GM23338 (cell line): ENCODE data around the gene MAPT. TPM values are rescaled to one million over a fixed set of nuclear protein-coding genes. Genes with fewer than 3 reads are reported as not detected.

Experiments
- ATAC-seq: fragments of 200-7000 bp; cut with Tn5 transposase; 3 replicates; pipeline ENCODE4 v1.9.1; 2020
- DNase-seq: peaks from one replicate; pipeline ENCODE4 v3.0.0-alpha.2; 2015; ENCODE audit warnings: low spot score
- H2AFZ ChIP-seq: fragments of 200-600 bp; sonication (generic); 2 replicates; pipeline ENCODE4 v1.8.0; 2016; ENCODE audit warnings: antibody characterized with exemption, mild to moderate bottlenecking, moderate library complexity
- H3F3A ChIP-seq: fragments of 200-600 bp; sonication (generic); replicated peaks from 2 replicates; pipeline ENCODE4 v1.8.0; 2017; ENCODE audit warnings: antibody characterized with exemption, mixed run types, low read depth
- H3K27ac ChIP-seq: fragments of 200-600 bp; sonication (generic); 2 replicates; pipeline ENCODE4 v1.6.1; 2016; ENCODE audit warnings: low read depth
- H3K27me3 ChIP-seq: fragments of 200-600 bp; sonication (generic); 2 replicates; pipeline ENCODE4 v1.8.0; 2016; ENCODE audit warnings: mild to moderate bottlenecking, mixed run types, moderate library complexity; ENCODE audit not compliant: insufficient read depth
- H3K36me3 ChIP-seq: fragments of 200-600 bp; sonication (generic); 2 replicates; pipeline ENCODE4 v1.8.0; 2016; ENCODE audit warnings: mild to moderate bottlenecking; ENCODE audit not compliant: insufficient read depth
- H3K4me1 ChIP-seq: fragments of 200-600 bp; sonication (generic); 2 replicates; pipeline ENCODE4 v1.8.0; 2016; ENCODE audit warnings: mild to moderate bottlenecking, moderate library complexity; ENCODE audit not compliant: insufficient read depth
- H3K4me2 ChIP-seq: fragments of 200-600 bp; sonication (generic); 2 replicates; pipeline ENCODE4 v1.7.1; 2017; ENCODE audit warnings: mixed run types
- H3K4me3 ChIP-seq: fragments of 200-600 bp; sonication (generic); 2 replicates; pipeline ENCODE4 v1.6.1; 2016; ENCODE audit warnings: mixed run types
- H3K79me2 ChIP-seq: fragments of 200-600 bp; sonication (generic); replicated peaks from 2 replicates; pipeline ENCODE4 v1.8.0; 2017; ENCODE audit warnings: mild to moderate bottlenecking; ENCODE audit not compliant: insufficient read depth
- H3K9me2 ChIP-seq: fragments of 200-600 bp; sonication (generic); 2 replicates; pipeline ENCODE4 v1.8.0; 2017; ENCODE audit not compliant: insufficient read depth
- H4K20me1 ChIP-seq: fragments of 200-600 bp; sonication (generic); replicated peaks from 2 replicates; pipeline ENCODE4 v1.8.0; 2017; ENCODE audit warnings: mild to moderate bottlenecking; ENCODE audit not compliant: insufficient read depth
- H3K27ac Mint-ChIP-seq: 2 replicates; pipeline ENCODE4 v1.8.0; 2020; ENCODE audit warnings: inconsistent platforms, mild to moderate bottlenecking, moderate library complexity, mixed read lengths
- H3K27me3 Mint-ChIP-seq: 3 replicates; pipeline ENCODE4 v1.8.0; 2022; ENCODE audit warnings: low read depth, mild to moderate bottlenecking, moderate library complexity, mixed read lengths, inconsistent platforms; ENCODE audit not compliant: insufficient read depth, poor library complexity
- H3K36me3 Mint-ChIP-seq: 3 replicates; pipeline ENCODE4 v1.8.0; 2021; ENCODE audit warnings: low read depth, mild to moderate bottlenecking, inconsistent platforms, moderate library complexity, mixed read lengths
- H3K4me1 Mint-ChIP-seq: 3 replicates; pipeline ENCODE4 v1.8.0; 2020; ENCODE audit warnings: mild to moderate bottlenecking, inconsistent platforms, mixed read lengths
- H3K4me3 Mint-ChIP-seq: 3 replicates; pipeline ENCODE4 v1.8.0; 2021; ENCODE audit warnings: moderate library complexity, mild to moderate bottlenecking, inconsistent platforms, mixed read lengths
- H3K9me3 Mint-ChIP-seq: 3 replicates; pipeline ENCODE4 v1.8.0; 2020; ENCODE audit warnings: moderate library complexity, mild to moderate bottlenecking, inconsistent platforms, mixed read lengths
- CREB1 ChIP-seq: fragments of 250-450 bp; sonication (Bioruptor Pico); IDR thresholded peaks from 2 replicates; pipeline ENCODE4 v1.5.0; 2020; ENCODE audit warnings: low read depth, mild to moderate bottlenecking, moderate library complexity
- EZH2 ChIP-seq: fragments of 200-600 bp; sonication (generic); IDR thresholded peaks from one replicate; pipeline ENCODE4 v1.8.0; 2017; ENCODE audit warnings: antibody characterized with exemption, mild to moderate bottlenecking, low read depth; ENCODE audit not compliant: unreplicated experiment
- EZH2phosphoT487 ChIP-seq: fragments of 200-600 bp; sonication (generic); IDR thresholded peaks from one replicate; pipeline ENCODE4 v1.8.1; 2018; ENCODE audit warnings: antibody characterized with exemption; ENCODE audit not compliant: unreplicated experiment
- JUNB ChIP-seq: IDR thresholded peaks from one replicate; pipeline ENCODE4 v1.6.1; 2016; ENCODE audit warnings: antibody characterized with exemption; ENCODE audit not compliant: unreplicated experiment
- NANOG ChIP-seq: IDR thresholded peaks from 2 replicates; pipeline ENCODE4 v1.6.1; 2016; ENCODE audit warnings: antibody characterized with exemption, borderline replicate concordance
- POLR2AphosphoS5 ChIP-seq: IDR thresholded peaks from 2 replicates; pipeline ENCODE4 v1.6.1; 2016; ENCODE audit warnings: antibody characterized with exemption, low read depth
- STAT1 ChIP-seq: IDR thresholded peaks from one replicate; pipeline ENCODE4 v1.6.1; 2016; ENCODE audit warnings: antibody characterized with exemption; ENCODE audit not compliant: unreplicated experiment
- ZNF114 ChIP-seq: fragments of 250-450 bp; sonication (Bioruptor Pico); IDR thresholded peaks from 2 replicates; pipeline ENCODE4 v1.5.0; 2020; ENCODE audit warnings: mild to moderate bottlenecking, moderate library complexity
- ZNF331 ChIP-seq: fragments of 250-450 bp; sonication (Bioruptor Pico); IDR thresholded peaks from 2 replicates; pipeline ENCODE4 v1.5.0; 2020; ENCODE audit warnings: low read depth, mild to moderate bottlenecking, moderate library complexity
- polyA plus RNA-seq: library from polyadenylated mRNA; unstranded; fragments of >200 nt; fragmentation: Nextera tagmentation; extraction: Ambion mirVana; gene quantifications from 2 replicates; pipeline ENCODE4 v1.2.1, GENCODE V29; 2016
- total RNA-seq: library from RNA; depleted of rRNA; stranded (reverse); fragments of >200 nt; shearing (Covaris generic); gene quantifications from 2 replicates; pipeline ENCODE4 v1.2.3, GENCODE V29; 2014
- TF ChIP-seq, protein P1 (sequence below): IDR thresholded peaks from one replicate; pipeline ENCODE4 v1.6.1; 2018; ENCODE audit warnings: antibody characterized with exemption; ENCODE audit not compliant: unreplicated experiment
- TF ChIP-seq, protein P2 (sequence below): IDR thresholded peaks from 2 replicates; pipeline ENCODE4 v1.6.1; 2016; ENCODE audit warnings: antibody characterized with exemption
- TF ChIP-seq, protein P3 (sequence below), 2 experiments: fragments of 200-600 bp in 1 of 2; sonication (generic) in 1 of 2; conservative IDR thresholded peaks; 2 replicates each; pipeline versions ENCODE4 v1.5.1 to v1.6.1; 2016 to 2017; ENCODE audit warnings: antibody characterized with exemption in 2 of 2, low read depth in 2 of 2, mild to moderate bottlenecking in 2 of 2, moderate library complexity in 1 of 2
- TF ChIP-seq, protein P4 (sequence below): fragments of 250-450 bp; sonication (Bioruptor Pico); IDR thresholded peaks from 2 replicates; pipeline ENCODE4 v1.5.0; 2020; ENCODE audit warnings: mild to moderate bottlenecking, moderate library complexity

The MAPT gene
- total and polyA plus RNA-seq, 2 experiments from 2014 or later: 1.1 to 2.1 TPM

DNA sequence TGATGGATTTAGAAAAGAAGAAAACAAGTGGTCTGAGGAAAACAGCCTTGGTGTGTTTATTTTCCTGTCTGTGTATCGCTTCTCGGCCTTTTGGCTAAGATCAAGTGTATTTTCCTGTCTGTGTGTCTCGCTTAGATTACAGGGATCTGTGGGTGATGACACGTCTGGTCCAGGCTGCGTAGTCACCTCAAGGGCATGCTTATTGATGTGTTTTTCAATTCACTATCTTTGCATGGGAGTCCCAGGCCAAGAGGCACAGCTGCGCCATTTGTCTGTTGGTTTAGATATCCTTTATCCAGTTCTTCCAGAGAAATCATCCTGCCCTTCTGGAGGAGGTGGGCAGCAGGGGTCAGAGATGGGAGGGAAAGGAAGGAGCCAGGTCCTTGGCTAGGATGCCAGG is 57.6 kb downstream of the MAPT start:
- DNase-seq (no peak), ATAC-seq (no peak)
- TF ChIP-seq POLR2AphosphoS5: no peak
- TF ChIP-seq, protein P1, sequence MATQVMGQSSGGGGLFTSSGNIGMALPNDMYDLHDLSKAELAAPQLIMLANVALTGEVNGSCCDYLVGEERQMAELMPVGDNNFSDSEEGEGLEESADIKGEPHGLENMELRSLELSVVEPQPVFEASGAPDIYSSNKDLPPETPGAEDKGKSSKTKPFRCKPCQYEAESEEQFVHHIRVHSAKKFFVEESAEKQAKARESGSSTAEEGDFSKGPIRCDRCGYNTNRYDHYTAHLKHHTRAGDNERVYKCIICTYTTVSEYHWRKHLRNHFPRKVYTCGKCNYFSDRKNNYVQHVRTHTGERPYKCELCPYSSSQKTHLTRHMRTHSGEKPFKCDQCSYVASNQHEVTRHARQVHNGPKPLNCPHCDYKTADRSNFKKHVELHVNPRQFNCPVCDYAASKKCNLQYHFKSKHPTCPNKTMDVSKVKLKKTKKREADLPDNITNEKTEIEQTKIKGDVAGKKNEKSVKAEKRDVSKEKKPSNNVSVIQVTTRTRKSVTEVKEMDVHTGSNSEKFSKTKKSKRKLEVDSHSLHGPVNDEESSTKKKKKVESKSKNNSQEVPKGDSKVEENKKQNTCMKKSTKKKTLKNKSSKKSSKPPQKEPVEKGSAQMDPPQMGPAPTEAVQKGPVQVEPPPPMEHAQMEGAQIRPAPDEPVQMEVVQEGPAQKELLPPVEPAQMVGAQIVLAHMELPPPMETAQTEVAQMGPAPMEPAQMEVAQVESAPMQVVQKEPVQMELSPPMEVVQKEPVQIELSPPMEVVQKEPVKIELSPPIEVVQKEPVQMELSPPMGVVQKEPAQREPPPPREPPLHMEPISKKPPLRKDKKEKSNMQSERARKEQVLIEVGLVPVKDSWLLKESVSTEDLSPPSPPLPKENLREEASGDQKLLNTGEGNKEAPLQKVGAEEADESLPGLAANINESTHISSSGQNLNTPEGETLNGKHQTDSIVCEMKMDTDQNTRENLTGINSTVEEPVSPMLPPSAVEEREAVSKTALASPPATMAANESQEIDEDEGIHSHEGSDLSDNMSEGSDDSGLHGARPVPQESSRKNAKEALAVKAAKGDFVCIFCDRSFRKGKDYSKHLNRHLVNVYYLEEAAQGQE: no peak
- no peak for TF ChIP-seq CREB1
- TF ChIP-seq, protein P2, sequence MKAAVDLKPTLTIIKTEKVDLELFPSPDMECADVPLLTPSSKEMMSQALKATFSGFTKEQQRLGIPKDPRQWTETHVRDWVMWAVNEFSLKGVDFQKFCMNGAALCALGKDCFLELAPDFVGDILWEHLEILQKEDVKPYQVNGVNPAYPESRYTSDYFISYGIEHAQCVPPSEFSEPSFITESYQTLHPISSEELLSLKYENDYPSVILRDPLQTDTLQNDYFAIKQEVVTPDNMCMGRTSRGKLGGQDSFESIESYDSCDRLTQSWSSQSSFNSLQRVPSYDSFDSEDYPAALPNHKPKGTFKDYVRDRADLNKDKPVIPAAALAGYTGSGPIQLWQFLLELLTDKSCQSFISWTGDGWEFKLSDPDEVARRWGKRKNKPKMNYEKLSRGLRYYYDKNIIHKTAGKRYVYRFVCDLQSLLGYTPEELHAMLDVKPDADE: no peak
- no peak for TF ChIP-seq NANOG
- TF ChIP-seq EZH2: no peak
- no peak for TF ChIP-seq JUNB
- TF ChIP-seq ZNF114: no peak
- TF ChIP-seq, protein P3, sequence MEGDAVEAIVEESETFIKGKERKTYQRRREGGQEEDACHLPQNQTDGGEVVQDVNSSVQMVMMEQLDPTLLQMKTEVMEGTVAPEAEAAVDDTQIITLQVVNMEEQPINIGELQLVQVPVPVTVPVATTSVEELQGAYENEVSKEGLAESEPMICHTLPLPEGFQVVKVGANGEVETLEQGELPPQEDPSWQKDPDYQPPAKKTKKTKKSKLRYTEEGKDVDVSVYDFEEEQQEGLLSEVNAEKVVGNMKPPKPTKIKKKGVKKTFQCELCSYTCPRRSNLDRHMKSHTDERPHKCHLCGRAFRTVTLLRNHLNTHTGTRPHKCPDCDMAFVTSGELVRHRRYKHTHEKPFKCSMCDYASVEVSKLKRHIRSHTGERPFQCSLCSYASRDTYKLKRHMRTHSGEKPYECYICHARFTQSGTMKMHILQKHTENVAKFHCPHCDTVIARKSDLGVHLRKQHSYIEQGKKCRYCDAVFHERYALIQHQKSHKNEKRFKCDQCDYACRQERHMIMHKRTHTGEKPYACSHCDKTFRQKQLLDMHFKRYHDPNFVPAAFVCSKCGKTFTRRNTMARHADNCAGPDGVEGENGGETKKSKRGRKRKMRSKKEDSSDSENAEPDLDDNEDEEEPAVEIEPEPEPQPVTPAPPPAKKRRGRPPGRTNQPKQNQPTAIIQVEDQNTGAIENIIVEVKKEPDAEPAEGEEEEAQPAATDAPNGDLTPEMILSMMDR (conservative IDR thresholded peaks at IDR 0.05; ENCODE audit: low read depth in 2 of 2): no peak
- no peak for TF ChIP-seq ZNF331 (CRISPR knock-in tag)
- TF ChIP-seq, protein P4, sequence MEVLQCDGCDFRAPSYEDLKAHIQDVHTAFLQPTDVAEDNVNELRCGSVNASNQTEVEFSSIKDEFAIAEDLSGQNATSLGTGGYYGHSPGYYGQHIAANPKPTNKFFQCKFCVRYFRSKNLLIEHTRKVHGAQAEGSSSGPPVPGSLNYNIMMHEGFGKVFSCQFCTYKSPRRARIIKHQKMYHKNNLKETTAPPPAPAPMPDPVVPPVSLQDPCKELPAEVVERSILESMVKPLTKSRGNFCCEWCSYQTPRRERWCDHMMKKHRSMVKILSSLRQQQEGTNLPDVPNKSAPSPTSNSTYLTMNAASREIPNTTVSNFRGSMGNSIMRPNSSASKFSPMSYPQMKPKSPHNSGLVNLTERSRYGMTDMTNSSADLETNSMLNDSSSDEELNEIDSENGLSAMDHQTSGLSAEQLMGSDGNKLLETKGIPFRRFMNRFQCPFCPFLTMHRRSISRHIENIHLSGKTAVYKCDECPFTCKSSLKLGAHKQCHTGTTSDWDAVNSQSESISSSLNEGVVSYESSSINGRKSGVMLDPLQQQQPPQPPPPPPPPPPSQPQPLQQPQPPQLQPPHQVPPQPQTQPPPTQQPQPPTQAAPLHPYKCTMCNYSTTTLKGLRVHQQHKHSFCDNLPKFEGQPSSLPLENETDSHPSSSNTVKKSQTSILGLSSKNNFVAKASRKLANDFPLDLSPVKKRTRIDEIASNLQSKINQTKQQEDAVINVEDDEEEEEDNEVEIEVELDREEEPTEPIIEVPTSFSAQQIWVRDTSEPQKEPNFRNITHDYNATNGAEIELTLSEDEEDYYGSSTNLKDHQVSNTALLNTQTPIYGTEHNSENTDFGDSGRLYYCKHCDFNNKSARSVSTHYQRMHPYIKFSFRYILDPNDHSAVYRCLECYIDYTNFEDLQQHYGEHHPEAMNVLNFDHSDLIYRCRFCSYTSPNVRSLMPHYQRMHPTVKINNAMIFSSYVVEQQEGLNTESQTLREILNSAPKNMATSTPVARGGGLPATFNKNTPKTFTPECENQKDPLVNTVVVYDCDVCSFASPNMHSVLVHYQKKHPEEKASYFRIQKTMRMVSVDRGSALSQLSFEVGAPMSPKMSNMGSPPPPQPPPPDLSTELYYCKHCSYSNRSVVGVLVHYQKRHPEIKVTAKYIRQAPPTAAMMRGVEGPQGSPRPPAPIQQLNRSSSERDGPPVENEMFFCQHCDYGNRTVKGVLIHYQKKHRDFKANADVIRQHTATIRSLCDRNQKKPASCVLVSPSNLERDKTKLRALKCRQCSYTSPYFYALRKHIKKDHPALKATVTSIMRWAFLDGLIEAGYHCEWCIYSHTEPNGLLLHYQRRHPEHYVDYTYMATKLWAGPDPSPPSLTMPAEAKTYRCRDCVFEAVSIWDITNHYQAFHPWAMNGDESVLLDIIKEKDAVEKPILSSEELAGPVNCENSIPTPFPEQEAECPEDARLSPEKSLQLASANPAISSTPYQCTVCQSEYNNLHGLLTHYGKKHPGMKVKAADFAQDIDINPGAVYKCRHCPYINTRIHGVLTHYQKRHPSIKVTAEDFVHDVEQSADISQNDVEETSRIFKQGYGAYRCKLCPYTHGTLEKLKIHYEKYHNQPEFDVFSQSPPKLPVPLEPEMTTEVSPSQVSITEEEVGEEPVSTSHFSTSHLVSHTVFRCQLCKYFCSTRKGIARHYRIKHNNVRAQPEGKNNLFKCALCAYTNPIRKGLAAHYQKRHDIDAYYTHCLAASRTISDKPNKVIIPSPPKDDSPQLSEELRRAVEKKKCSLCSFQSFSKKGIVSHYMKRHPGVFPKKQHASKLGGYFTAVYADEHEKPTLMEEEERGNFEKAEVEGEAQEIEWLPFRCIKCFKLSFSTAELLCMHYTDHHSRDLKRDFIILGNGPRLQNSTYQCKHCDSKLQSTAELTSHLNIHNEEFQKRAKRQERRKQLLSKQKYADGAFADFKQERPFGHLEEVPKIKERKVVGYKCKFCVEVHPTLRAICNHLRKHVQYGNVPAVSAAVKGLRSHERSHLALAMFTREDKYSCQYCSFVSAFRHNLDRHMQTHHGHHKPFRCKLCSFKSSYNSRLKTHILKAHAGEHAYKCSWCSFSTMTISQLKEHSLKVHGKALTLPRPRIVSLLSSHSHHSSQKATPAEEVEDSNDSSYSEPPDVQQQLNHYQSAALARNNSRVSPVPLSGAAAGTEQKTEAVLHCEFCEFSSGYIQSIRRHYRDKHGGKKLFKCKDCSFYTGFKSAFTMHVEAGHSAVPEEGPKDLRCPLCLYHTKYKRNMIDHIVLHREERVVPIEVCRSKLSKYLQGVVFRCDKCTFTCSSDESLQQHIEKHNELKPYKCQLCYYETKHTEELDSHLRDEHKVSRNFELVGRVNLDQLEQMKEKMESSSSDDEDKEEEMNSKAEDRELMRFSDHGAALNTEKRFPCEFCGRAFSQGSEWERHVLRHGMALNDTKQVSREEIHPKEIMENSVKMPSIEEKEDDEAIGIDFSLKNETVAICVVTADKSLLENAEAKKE (CRISPR knock-in tag): no peak
- TF ChIP-seq EZH2phosphoT487: no peak
- TF ChIP-seq STAT1: no peak
- Mint-ChIP-seq H3K4me1 (peaks cover 20% of the 10 kb centered on the region), H3K36me3 (no peaks in the 10 kb centered on the region), H3K27me3 (peaks cover 10% of the 10 kb centered on the region), H3K27ac (peak overlapping the region; percentile 4; the same call in 1 of the 2 replicates), H3K4me3 (no peak overlapping the region), H3K9me3 (no peaks in the 10 kb centered on the region)
- peaks cover 16% of the 10 kb centered on the region for H3K4me1 ChIP-seq
- no peaks in the 10 kb centered on the region for H3F3A ChIP-seq
- H3K4me3 ChIP-seq: no peak overlapping the region
- H4K20me1 ChIP-seq: no peaks in the 10 kb centered on the region
- no peaks in the 10 kb centered on the region for H3K9me2 ChIP-seq
- no peak overlapping the region for H3K27ac ChIP-seq
- H3K36me3 ChIP-seq: no peaks in the 10 kb centered on the region
- H3K4me2 ChIP-seq: 0 out of 2 replicates have a peak overlapping the region, but pooled peaks have one; percentile 17
- peaks cover 13% of the 10 kb centered on the region for H3K27me3 ChIP-seq
- peak overlapping the region; percentile 88 for H2AFZ ChIP-seq
- no peaks in the 10 kb centered on the region for H3K79me2 ChIP-seq
